Measurements from ENCODE around the gene RND2. TPM values are rescaled to one million over a fixed set of nuclear protein-coding genes. Genes with fewer than 3 reads are reported as not detected.

Gene RND2
- total RNA-seq, 1 experiment from 2014 or later = 0.59 TPM

DNA sequence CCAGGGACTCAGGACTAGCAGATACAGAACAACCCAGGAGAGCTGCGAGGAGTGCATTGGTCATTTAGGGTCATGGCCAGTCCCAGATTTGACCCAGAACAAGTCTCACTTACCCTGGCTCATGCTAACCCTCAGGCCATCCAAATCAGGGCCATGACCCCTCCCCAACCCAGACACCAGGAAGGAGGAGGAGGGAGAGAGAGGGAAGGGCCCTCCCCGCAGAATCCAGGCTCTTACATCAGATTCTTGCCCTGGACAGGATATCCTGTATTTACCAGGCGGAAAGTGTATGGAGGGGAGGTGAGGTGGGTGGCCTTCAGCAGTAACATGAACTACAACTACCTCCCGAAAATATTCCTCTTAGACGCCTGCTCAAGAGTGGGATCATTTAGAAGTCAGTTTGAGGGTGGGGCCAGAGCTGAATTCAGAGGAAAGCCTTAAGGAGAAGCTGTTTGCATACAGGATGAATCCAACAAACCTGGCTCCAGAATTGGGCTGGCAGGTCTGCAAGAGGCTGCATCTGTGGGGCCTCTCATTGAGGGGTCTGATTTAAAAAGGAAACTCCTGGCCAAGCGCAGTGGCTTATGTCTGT lies 4.9 kb upstream of the RND2 start:
- Histone ChIP-seq H3K9me3 (ENCODE audit: control insufficient read depth, insufficient read depth, low read depth, low read length) (no peaks in the 10 kb centered on the region), H3K4me1 (ENCODE audit: control insufficient read depth, insufficient read depth, low read length) (peaks cover 14% of the 10 kb centered on the region), H3K36me3 (ENCODE audit: control insufficient read depth, insufficient read depth, low read length) (no peaks in the 10 kb centered on the region; the same call in 1 of the 2 replicates), H3K27me3 (ENCODE audit: control insufficient read depth, insufficient read depth, low read length) (no peaks in the 10 kb centered on the region), H3K27ac (ENCODE audit: low read length) (peak overlapping the region; percentile 82; the same call in 1 of the 2 replicates), H3K4me3 (ENCODE audit: low read depth in 2 of 2, low read length in 2 of 2) (peak overlapping the region; percentile 71 to 87)
- DNase-seq (ENCODE audit: low read depth, low spot score) (no peak), ATAC-seq (no peak)
- intact Hi-C loops (cut with micrococcal nuclease; ENCODE audit: unreplicated experiment) (no loop called here), in situ Hi-C loops (cut with HindIII; ENCODE audit: low pct_unique_long_range_greater_than_20kb, low sequenced_read_pairs) (no loop called here)
- TSS peak; percentile 45 for BruUV-seq (replicated peaks)
- TF ChIP-seq SIN3A (IDR thresholded peaks at IDR 0.05; ENCODE audit: borderline replicate concordance, insufficient read depth, low read depth, low read length) = no peak
- no peak for TF ChIP-seq POLR2AphosphoS5 (IDR thresholded peaks at IDR 0.05; ENCODE audit: low read depth, low read length)
- TF ChIP-seq, protein P1, sequence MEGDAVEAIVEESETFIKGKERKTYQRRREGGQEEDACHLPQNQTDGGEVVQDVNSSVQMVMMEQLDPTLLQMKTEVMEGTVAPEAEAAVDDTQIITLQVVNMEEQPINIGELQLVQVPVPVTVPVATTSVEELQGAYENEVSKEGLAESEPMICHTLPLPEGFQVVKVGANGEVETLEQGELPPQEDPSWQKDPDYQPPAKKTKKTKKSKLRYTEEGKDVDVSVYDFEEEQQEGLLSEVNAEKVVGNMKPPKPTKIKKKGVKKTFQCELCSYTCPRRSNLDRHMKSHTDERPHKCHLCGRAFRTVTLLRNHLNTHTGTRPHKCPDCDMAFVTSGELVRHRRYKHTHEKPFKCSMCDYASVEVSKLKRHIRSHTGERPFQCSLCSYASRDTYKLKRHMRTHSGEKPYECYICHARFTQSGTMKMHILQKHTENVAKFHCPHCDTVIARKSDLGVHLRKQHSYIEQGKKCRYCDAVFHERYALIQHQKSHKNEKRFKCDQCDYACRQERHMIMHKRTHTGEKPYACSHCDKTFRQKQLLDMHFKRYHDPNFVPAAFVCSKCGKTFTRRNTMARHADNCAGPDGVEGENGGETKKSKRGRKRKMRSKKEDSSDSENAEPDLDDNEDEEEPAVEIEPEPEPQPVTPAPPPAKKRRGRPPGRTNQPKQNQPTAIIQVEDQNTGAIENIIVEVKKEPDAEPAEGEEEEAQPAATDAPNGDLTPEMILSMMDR (IDR thresholded peaks at IDR 0.05) = no peak
- TF ChIP-seq, protein P2, sequence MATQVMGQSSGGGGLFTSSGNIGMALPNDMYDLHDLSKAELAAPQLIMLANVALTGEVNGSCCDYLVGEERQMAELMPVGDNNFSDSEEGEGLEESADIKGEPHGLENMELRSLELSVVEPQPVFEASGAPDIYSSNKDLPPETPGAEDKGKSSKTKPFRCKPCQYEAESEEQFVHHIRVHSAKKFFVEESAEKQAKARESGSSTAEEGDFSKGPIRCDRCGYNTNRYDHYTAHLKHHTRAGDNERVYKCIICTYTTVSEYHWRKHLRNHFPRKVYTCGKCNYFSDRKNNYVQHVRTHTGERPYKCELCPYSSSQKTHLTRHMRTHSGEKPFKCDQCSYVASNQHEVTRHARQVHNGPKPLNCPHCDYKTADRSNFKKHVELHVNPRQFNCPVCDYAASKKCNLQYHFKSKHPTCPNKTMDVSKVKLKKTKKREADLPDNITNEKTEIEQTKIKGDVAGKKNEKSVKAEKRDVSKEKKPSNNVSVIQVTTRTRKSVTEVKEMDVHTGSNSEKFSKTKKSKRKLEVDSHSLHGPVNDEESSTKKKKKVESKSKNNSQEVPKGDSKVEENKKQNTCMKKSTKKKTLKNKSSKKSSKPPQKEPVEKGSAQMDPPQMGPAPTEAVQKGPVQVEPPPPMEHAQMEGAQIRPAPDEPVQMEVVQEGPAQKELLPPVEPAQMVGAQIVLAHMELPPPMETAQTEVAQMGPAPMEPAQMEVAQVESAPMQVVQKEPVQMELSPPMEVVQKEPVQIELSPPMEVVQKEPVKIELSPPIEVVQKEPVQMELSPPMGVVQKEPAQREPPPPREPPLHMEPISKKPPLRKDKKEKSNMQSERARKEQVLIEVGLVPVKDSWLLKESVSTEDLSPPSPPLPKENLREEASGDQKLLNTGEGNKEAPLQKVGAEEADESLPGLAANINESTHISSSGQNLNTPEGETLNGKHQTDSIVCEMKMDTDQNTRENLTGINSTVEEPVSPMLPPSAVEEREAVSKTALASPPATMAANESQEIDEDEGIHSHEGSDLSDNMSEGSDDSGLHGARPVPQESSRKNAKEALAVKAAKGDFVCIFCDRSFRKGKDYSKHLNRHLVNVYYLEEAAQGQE (IDR thresholded peaks at IDR 0.05; ENCODE audit: insufficient read depth in 1 of 2, low read depth in 2 of 2, low read length in 1 of 2) = no peak
- TF ChIP-seq TCF7L2 (IDR thresholded peaks at IDR 0.05; ENCODE audit: low read depth, low read length) = no peak
- ChIA-PET CTCF (no interaction called here), POLR2A (no interaction called here)

DNA sequence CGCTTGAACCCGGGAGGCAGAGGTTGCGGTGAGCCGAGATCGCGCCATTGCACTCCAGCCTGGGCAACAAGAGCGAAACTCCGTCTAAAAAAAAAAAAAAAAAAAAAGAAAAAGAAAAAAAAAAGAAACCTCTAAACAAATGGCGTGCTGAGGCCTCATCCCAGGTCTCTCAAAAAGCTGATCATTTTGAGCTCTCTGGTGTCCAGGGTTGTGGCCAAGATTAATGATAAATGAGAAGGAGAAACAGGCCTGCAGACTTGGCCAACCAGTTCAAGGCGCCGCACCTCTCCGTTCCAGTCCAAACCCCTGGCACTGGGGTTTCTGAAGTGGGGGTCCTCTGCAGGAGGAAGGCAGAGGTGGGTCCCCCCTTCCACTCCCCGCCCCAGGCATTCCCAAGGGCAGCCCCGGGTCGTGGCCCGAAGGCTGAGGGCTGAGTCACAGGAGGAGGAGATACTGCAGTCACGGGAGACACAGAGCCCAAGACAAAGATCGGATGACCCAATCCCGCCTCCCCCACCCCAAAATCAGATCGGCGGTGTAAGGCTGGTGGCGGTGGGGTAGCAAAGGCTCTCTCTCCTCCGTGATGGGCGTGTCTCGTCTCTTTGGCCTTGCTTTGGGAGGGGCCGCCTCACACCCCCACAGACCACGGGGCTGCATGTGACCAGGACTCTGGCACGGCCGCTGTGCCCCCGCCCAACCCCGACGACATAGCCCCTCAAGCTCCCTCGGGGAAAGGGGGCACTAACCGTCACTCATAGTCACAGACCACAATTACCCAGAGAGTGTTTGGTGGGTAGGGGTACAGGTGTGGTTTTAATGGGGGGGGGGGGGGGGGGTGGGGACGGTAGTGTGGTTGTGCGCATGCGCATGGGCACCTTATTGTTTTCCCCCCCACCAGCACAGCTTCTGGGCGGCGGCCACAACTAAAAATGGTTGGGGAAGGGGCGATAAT lies 4.0 kb upstream of the RND2 start:
- no peaks in the 10 kb centered on the region; the same call in 1 of the 2 replicates for H3K36me3 ChIP-seq (ENCODE audit: control insufficient read depth, insufficient read depth, low read length)
- in situ Hi-C loops (cut with HindIII; ENCODE audit: low pct_unique_long_range_greater_than_20kb, low sequenced_read_pairs) (no loop called here), intact Hi-C loops (cut with micrococcal nuclease; ENCODE audit: unreplicated experiment) (no loop called here)
- H3K27me3 ChIP-seq (ENCODE audit: control insufficient read depth, insufficient read depth, low read length) = no peaks in the 10 kb centered on the region
- peak; percentile 49 for ATAC-seq
- TF ChIP-seq, protein P1 (IDR thresholded peaks at IDR 0.05) = no peak
- TF ChIP-seq SIN3A (IDR thresholded peaks at IDR 0.05; ENCODE audit: borderline replicate concordance, insufficient read depth, low read depth, low read length) (no peak), POLR2AphosphoS5 (IDR thresholded peaks at IDR 0.05; ENCODE audit: low read depth, low read length) (no peak), TCF7L2 (IDR thresholded peaks at IDR 0.05; ENCODE audit: low read depth, low read length) (no peak)
- TF ChIP-seq, protein P2 (IDR thresholded peaks at IDR 0.05; ENCODE audit: insufficient read depth in 1 of 2, low read depth in 2 of 2, low read length in 1 of 2) = no peak
- POLR2A ChIA-PET = interaction anchor here (0.6 kb wide), 1 partner anchor 13 kb away, joined by 4 read pairs; no protein-coding TSS in a partner anchor
- peak overlapping the region; percentile 82 for H3K27ac ChIP-seq (ENCODE audit: low read length)
- BruUV-seq (replicated peaks) = no TSS peak
- H3K4me3 ChIP-seq (ENCODE audit: low read depth in 2 of 2, low read length in 2 of 2) = peak overlapping the region; percentile 71 to 87
- CTCF ChIA-PET = no interaction called here
- H3K4me1 ChIP-seq (ENCODE audit: control insufficient read depth, insufficient read depth, low read length) = peaks cover 12% of the 10 kb centered on the region
- no peaks in the 10 kb centered on the region for H3K9me3 ChIP-seq (ENCODE audit: control insufficient read depth, insufficient read depth, low read depth, low read length)
- DNase-seq (ENCODE audit: low read depth, low spot score) = peak; percentile 33
